Ureter (tissue), 1 donor: Measurements from ENCODE around the gene OS9. TPM values are rescaled to one million over a fixed set of nuclear protein-coding genes. Genes with fewer than 3 reads are reported as not detected.
A peak's percentile ranks its signal among the peaks of the same experiment; 100 is the strongest.

Source experiments
- DNase-seq: peaks from one replicate; pipeline ENCODE4 v3.0.0-alpha.2; 2020; ENCODE audit warnings: low spot score
- total RNA-seq: library from RNA; stranded (reverse); gene quantifications from one replicate; pipeline ENCODE4 v1.2.4, GENCODE V29; 2023
- donor health status: DM: yes; HTN: yes; CAD: no.

OS9 gene
- total RNA-seq, 1 donor from 2014 or later: 201 TPM

GRCh38 chr12:57735952-57736740 is 42.2 kb downstream of the OS9 start:
- DNase-seq: no peak

- no peak for DNase-seq
These were observed 43.0 kb downstream of the OS9 start for GRCh38 chr12:57736741-57737466.

- DNase-seq: no peak
These were observed 43.8 kb downstream of the OS9 start for GRCh38 chr12:57737467-57738460.

GRCh38 chr12:57738661-57739237 is 44.8 kb downstream of the OS9 start, which contains the start of gene AGAP2:
AGAP2 (minus strand) TSS chr12:57738742; CDS start chr12:57738246, 496 bp downstream.
- no peak for DNase-seq

- DNase-seq: no peak
These were observed 45.5 kb downstream of the OS9 start for GRCh38 chr12:57739387-57739786.

GRCh38 chr12:57739914-57740538 is 46.1 kb downstream of the OS9 start:
- no peak for DNase-seq

GRCh38 chr12:57740656-57741412 is 46.9 kb downstream of the OS9 start:
- DNase-seq: no peak

GRCh38 chr12:57741413-57741789 is 47.5 kb downstream of the OS9 start:
- no peak for DNase-seq

GRCh38 chr12:57741844-57742738 is 48.2 kb downstream of the OS9 start:
- no peak for DNase-seq

GRCh38 chr12:57743769-57744168 is 49.8 kb downstream of the OS9 start:
- no peak for DNase-seq

- DNase-seq: peak; percentile 80
These were observed 50.4 kb downstream of the OS9 start for GRCh38 chr12:57744194-57744776.

- peak; percentile 98 for DNase-seq
These were observed 51.0 kb downstream of the OS9 start, which contains the start of gene TSPAN31 for GRCh38 chr12:57744777-57745484. TSPAN31 (plus strand) TSS chr12:57745039; CDS start chr12:57745155, 116 bp downstream.

- no peak for DNase-seq
These were observed 51.6 kb downstream of the OS9 start for GRCh38 chr12:57745485-57745881.

GRCh38 chr12:57746025-57746424 is 52.1 kb downstream of the OS9 start:
- no peak for DNase-seq

- DNase-seq: no peak
These were observed 55.1 kb downstream of the OS9 start for GRCh38 chr12:57749061-57749460.

GRCh38 chr12:57750561-57751431 is 56.9 kb downstream of the OS9 start:
- no peak for DNase-seq

GRCh38 chr12:57751432-57751787 is 57.5 kb downstream of the OS9 start:
- DNase-seq: no peak
